Activated T-helper 1 cell treated with anti-CD3 and anti-CD28 coated beads, Interleukin-2, amount 50 U/mL, for 16 hours (primary cell): Measurements from ENCODE around the gene DPY19L3.
"Not testable (repeated sequence)": the region's sequence is repeated elsewhere in the genome, so short reads cannot be mapped to it uniquely, and the experiment has no call there.

Experiments
- DNase-seq, 2 donors: peaks; one replicate each; pipeline ENCODE4 v3.0.0-alpha.2; 2020; ENCODE audit warnings: low read depth in 1 of 2, low spot score in 1 of 2

DPY19L3 gene

GRCh38 chr19:32405431-32406160 lies at the start of gene DPY19L3:
Gene DPY19L3 (plus strand): TSS chr19:32405770. CDS start chr19:32408254, 2,484 bp downstream.
- peak; percentile 79 to 82 for DNase-seq

GRCh38 chr19:32357720-32358119 lies 47.9 kb upstream of the DPY19L3 start:
- no peak for DNase-seq

- no peak for DNase-seq
These were observed 47.2 kb upstream of the DPY19L3 start for GRCh38 chr19:32358321-32358720.

GRCh38 chr19:32359581-32359980 lies 46.0 kb upstream of the DPY19L3 start:
- DNase-seq: no peak

GRCh38 chr19:32361574-32362317 lies 43.8 kb upstream of the DPY19L3 start:
- no peak for DNase-seq

- DNase-seq: no peak
These were observed 43.3 kb upstream of the DPY19L3 start for GRCh38 chr19:32362318-32362691.

- no peak for DNase-seq
These were observed 42.4 kb upstream of the DPY19L3 start for GRCh38 chr19:32363175-32363574.

- no peak for DNase-seq
These were observed 41.9 kb upstream of the DPY19L3 start for GRCh38 chr19:32363632-32364031.

GRCh38 chr19:32364040-32364439 lies 41.5 kb upstream of the DPY19L3 start:
- DNase-seq: no peak

GRCh38 chr19:32367063-32367462 lies 38.5 kb upstream of the DPY19L3 start:
- no peak for DNase-seq

- no peak for DNase-seq
These were observed 37.5 kb upstream of the DPY19L3 start for GRCh38 chr19:32367948-32368536.

- DNase-seq: no peak
These were observed 36.8 kb upstream of the DPY19L3 start for GRCh38 chr19:32368787-32369186.

- no peak for DNase-seq
These were observed 32.6 kb upstream of the DPY19L3 start for GRCh38 chr19:32372726-32373517.

- DNase-seq: no peak
These were observed 31.8 kb upstream of the DPY19L3 start for GRCh38 chr19:32373585-32374295.

GRCh38 chr19:32374362-32374761 lies 31.2 kb upstream of the DPY19L3 start:
- not testable (repeated sequence) for DNase-seq

- DNase-seq: not testable (repeated sequence)
These were observed 28.5 kb upstream of the DPY19L3 start for GRCh38 chr19:32377088-32377487.

GRCh38 chr19:32380269-32380668 lies 25.3 kb upstream of the DPY19L3 start:
- DNase-seq: no peak

- DNase-seq: no peak
These were observed 17.7 kb upstream of the DPY19L3 start for GRCh38 chr19:32387701-32388392.

GRCh38 chr19:32388393-32388855 lies 17.1 kb upstream of the DPY19L3 start:
- no peak for DNase-seq

- DNase-seq: no peak
These were observed 12.7 kb upstream of the DPY19L3 start for GRCh38 chr19:32392901-32393300.
